Hematopoietic multipotent progenitor cell (in vitro differentiated cells): ENCODE measurements around the gene PBX1. TPM values are rescaled to one million over a fixed set of nuclear protein-coding genes. Genes with fewer than 3 reads are reported as not detected.

Experiments used
- DNase-seq, 3 donors: peaks; one replicate each; pipeline ENCODE4 v3.0.0-alpha.2; 2011 to 2015; ENCODE audit warnings: low read depth in 2 of 3, low spot score in 2 of 3
- total RNA-seq: library from RNA; depleted of rRNA; stranded (reverse); fragments of >200 nt; gene quantifications from one replicate; pipeline ENCODE4 v1.2.3, GENCODE V29; 2012

The PBX1 gene
- total RNA-seq, 1 donor = 26.9 TPM

DNA sequence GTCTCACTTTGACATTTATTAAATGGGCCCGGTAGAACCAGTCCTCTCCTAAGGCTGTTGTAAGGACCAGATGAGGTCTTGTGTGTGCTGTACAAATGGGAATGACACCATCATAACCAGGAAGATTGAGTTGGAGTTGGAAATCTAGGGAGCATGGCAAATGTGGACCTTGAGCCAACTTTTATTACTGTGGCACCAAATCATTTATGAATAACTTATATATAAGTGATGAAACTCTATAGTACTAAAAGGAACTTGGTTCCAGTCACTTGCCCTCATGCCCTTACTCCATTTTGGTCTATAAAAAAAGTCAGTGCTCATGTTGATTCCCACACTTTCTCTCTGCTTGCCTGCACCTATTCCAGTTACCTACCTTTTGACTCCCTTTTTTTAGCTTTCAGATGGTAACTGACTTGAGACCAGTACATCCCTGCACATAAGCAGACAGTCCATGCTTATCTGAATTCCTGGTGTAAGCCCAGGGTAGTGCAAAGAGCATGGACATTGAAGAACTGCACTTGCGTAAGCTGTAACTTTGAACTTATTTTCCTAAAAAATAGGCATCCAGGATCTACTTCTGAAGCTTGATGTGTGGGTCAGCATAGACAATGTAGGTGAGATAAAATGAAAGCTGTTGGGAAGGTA lies 210.6 kb downstream of the PBX1 start:
- no peak for DNase-seq

DNA sequence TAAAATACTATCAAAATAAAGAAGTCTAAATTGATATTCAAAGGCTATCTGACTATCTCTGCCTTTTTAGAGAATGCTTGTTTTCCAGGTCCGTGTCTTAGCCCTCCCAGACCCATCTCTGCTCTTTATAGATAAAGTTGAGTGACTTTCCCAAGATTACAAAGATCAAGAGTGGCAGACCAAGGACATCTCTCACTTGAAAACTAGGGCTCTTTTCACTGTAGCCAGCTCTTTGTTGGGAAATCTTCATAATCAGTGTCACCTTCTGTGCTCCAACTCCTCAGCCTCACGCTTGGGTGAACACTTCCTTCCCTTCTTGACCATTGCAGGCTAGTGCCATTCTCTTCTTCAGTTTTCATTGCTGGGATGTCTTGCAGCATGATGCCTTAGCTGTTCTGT lies 211.1 kb downstream of the PBX1 start:
- no peak for DNase-seq

DNA sequence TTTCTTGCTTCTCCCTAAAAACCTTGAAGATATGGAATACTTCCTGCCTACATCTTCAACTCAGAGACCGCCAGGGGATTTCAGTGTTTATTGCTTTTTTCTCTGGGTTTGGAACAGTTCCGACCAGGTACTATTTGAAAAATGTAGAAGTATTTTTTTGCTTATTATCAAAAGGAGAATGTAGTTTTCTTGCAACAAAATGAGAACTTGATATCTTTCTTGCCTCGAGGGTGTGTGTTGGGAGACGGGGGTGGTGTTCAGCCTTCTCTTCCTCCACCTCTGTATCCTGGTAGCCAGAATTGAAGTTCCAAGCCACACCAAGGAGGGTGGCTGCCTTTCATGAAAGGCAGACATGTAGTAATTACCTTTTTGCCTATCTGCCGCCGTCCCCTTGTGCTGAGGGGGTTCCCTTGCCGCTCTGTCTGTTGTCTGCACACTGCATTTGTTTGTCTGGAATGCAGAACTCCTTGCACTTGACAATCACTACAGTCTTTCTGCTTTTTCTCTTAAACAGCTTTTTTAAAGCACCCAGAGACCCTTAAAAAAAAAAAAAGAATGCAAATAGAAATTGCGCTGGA lies 212.1 kb downstream of the PBX1 start:
- no peak for DNase-seq

DNA sequence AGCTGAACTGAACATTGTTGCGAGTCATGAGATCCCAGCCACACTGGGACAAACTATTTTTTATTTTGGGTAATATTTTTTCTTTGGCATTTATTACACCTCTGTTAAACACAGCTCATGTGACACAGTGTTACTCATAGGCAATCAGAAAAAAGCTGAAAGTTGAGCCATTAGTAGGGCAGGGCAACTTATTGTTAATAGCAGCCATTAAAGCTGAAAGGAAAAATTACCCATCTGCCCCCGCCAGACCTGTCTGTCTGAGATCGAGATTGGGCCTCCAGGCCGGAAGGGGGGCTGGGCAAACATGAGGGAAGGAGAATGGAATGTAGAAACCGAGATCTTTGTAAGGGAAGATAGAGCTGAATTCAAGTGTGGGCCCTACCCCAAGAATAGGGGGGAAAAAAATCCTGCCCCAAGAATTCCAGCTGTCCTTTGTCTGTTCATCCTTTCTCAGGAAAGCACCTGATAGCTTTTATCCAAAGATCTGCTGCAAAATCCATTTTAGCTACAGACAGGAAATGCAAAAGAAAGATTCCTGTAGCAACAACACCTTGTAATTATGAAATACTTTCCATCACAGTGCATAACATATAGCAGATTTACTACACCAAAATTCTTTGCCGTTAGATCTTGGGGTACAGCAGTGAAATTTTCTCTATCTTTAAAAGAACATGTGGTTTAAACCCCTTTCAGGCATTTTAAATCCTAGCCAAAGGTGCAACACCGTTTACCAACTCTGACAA lies 212.8 kb downstream of the PBX1 start:
- DNase-seq = no peak

DNA sequence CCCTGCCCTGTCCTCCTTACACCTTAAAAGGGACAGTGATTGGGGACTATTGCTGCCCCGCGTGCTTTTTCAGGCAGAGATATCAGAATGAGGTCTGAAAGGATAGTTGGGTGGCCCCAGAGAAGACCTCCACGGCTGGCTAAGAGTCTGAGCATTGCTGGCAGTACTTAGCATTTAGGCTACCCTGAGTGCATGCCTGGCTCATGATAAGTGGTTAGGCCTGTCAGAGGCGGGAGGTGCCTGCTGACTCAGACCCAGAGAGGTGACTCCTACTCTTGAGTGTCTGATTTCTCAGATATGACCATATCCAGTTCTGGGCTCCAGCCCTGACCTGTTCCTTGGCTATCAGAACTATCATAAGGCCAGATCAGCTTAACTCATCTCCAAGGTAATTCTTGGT lies 213.7 kb downstream of the PBX1 start:
- peak in 2 of 3 donors; percentile 33 to 51 for DNase-seq

DNA sequence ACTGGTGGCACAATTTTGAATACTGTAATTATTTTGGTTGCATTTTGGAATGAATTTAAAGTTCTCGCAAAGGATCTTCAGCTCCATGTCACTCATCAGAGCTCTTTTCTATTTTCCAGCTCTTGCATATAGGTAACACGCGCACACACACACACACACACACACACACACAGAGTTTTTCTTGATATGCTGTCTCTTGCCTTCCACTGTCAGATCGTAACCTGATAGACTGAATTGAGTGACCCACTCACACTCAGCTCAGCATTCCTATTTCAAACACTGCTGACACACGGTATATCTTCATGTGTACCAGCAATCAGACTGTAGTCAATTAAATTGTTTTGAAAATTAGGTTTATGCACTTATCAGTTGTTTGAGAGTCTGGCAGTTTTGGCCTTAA lies 214.1 kb downstream of the PBX1 start:
- DNase-seq = no peak

DNA sequence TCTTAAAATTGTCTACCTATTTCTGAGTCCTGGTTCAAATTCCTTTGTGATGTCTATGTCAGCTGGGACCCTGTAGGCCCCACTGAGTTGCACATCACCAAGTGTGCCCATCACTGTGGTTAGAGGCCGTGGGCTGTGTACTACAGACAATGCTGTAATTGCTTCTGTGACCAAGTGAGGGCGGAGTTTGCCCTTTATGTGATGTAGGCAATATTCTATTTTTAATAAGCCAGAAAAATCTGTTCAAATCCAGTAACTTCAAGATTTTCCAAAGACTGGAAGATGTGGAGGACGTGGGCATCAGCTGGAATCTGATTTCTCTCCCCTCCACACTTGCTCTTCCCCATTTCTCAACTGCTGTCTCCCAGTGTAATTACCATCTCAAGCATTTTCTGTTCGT lies 215.4 kb downstream of the PBX1 start:
- DNase-seq = peak in 1 of 3 donors; percentile 19

DNA sequence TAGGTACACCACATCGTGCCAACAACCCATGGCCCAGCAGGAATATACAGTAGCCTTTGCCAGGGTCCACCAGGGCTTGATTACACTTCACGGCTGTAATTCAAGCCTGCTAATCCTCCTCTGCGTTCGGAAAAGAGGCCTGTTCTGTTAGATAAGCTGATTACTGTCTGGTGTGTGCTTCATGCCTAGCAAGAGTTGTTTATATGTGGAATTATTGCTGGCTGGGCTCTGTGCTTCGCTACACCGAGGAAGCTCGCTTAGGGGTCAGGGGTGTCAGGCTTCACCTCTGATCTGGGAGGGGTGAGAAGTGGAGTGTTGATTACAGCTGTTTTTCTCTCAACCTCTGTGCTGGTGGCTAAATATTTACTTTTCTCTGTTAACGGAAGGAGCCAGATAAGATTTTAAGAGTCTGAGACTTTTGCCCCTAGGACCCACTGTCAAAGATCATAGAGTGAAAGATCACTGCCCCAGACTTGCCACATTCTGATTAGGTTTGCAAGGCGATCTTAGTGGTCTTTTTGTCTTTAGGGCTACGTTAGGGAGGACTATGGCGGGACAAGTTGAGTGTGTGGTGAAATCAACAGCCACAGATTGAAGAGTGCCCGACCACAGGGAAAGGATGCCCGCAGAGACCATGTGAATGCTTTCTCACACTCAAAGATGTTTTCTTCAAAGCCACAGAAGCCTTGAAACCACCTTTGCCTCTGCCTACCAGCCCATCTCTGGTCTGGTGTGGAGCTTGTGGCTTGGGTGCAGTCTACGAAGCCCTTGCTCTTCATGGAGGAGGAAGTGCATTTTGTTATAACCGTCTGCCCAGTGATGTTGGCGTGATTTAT lies 216.1 kb downstream of the PBX1 start:
- DNase-seq = peak in 2 of 3 donors; percentile 18 to 48

DNA sequence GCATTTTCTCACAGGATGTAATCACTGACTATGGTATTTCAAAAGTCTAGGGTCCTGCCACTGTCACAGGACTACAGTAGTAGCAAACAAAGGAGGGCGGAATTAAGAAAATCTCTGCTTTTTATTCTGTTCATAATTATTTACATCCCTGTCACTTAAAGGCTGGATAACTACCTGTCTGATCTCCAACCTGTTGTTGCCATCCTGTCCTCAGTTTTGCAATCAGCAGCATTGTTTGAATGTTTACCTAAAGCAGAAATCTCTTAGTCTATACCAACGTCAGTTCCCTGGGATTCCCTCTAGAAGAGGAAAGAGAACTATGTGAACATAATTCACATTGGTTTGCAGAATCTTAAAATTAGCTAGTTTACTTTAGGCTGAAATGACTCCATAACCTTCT lies 218.5 kb downstream of the PBX1 start:
- no peak for DNase-seq

DNA sequence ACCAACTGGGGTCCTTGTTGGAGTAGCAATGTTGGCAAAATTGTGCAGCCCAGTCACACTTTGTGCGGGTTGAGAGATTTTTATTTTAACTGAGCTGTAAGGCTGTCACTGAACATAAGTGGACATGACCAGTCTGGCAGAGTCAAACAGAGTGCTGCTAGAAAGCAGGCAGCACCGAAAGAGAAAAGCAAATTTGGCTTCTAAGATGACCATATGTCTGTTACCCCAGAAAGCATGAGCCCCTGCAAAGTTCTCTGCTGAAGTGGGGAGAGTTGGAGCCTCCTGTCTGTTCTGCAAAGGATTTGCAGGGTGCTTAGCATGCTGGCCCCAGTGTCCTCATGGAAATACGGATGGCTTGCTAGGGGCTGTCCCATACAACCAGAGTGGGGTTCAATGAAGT lies 220.4 kb downstream of the PBX1 start:
- DNase-seq = no peak

DNA sequence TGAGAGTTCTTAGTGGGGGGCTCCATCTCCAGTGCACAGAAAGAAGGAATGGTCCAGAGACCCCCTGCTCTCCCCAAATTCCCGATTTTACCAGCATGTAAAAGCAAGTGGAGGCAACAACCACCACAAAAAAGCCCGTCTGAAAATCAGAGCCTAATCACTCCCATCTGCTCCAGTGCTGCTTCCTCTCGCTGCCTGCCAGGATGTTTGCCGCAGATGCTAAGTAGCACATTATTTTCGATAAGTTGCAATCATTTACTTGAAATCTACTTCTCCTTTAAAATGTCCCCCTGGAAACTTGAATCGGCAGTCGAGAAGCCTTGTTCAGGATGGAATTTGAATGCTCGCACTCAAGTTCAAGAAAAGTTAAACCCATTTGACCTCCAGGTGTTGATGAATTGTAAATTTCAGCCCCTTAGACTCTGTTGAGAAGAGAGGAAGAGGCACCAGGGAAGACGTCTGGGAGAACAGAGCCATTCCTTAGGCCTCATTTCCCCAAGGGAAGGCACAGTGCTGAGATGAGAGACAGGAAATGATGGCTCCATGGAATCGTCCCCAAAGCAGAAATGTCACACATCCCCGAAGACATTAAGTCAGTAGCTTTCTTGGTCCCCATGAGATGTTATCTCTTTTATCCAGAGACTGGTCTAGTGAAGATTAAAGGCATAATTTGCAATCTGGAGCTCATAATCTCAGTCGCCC lies 221.3 kb downstream of the PBX1 start:
- DNase-seq = no peak

DNA sequence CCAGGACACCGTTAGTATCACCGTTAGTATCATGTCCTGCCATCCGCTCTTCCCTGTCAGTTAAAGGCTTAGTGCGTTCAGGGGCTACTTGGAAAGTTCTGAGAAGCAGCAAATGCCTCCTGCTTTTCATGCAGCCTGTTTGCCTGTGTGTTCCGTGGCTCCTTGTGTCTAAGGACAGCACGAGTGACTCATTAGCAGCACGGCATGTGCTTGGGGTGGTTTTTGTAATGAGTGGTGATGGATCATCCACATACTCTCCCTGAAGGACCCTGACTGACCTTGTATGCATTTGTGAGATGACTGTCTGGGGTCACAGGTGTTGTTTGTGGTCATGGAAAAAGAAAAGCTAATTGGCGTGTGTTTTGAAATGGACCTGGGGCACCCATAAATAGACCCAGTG lies 221.9 kb downstream of the PBX1 start:
- DNase-seq = no peak

DNA sequence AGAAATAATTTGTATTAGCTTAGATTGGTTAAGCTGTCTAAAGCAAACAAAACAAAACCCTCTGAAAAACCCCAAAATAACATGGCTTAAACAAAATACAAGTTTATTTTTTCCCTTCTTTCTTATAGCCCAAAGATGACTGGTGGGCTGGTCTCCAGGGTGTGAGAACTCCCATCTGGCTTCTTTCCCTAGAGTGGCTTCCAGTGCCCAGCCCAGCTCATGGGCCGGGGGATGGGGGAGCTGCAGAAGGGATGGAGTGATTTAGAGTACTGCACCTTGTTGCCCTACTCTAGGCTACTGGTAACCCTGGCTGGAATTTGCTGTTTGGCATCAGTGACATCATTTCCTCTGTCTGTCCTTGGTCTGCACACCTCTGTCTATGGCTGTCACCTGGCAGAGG lies 223.0 kb downstream of the PBX1 start:
- DNase-seq = no peak

DNA sequence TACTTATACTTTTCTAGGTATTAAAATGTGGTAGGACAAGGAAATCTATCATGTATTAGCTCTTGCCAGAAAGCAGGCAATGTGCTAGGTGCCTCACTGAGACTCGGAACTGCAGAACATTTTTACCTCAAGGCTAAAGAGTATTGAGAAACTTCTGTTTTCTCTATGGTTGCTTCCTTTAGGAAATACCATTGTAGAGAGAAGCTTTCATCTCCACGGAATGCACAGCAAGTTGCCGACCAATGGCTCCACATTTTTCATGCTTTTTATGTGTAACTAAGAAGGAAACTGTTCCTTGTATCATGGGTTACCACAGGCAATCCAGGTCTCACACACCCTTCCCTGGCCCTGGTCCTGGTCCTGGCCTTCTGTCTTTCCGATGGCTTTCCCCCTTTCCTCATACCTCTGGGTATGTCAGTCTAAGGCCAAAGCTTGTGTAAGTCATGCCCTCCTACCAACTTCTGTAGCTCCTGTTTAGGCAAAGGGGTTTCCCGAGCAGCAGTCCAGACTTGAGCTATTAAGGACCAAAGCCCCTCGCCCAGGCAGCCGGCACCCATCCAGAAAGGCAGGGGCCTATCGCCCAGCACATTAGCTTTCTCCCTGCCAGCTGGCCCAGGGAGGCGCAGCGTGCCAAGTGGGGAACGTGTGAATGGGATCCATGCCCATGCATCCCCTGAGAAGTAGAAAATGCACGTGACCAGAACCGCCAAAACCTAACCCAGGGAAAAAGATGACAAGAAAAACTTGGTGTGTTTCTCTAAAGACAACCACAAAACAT lies 225.0 kb downstream of the PBX1 start:
- DNase-seq = no peak

DNA sequence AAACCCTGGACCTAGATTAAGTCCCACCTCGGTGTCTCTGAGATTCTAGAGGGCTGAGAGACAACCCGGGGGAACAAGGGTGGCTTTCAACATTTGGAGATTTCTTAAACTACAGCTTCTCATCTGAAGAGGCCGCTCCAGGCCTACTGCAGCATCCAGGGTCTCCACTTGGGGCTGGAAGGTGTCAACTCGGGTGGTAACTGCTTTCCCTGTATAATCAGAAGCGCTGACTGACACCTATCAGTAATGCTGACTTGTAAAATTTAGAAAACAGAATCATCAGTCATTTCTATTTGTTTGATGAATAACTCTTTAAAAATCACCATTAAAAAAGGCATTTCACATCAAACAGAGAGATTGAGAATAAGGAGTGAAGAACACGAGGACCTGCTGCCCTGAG lies 226.0 kb downstream of the PBX1 start:
- DNase-seq = no peak

DNA sequence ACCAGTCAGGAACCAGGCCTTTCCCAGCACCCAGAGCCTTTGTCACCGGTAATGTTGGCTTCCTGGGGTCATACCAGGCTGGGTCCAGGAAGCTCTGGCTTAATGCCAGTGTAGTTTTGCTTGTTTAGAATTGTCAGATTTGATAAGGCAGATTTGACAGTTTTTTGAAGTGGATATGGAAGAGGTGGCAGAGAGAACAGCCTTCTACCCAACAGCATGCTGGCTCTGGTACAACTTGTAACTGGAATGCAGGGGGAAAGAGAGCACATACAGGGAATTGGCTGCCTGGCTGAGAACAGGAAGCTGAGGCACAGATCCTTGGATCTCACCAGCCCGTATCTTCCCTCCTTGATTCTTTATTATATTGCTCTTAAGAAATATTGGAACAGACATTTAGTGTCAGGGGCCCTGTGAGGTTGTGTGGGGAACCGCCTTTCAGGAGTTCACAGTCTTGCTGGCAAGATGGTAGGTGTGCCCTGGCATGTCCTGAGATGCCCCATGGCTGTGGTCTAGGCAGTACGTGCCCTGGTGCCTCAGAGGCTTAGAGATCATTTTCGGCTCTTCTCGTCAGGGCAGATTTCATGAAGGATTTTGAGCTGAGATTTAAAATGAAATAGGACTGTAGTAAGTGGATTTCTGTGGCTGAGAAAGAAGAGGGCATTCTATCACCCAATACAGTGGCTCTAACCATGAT lies 227.0 kb downstream of the PBX1 start:
- no peak for DNase-seq

DNA sequence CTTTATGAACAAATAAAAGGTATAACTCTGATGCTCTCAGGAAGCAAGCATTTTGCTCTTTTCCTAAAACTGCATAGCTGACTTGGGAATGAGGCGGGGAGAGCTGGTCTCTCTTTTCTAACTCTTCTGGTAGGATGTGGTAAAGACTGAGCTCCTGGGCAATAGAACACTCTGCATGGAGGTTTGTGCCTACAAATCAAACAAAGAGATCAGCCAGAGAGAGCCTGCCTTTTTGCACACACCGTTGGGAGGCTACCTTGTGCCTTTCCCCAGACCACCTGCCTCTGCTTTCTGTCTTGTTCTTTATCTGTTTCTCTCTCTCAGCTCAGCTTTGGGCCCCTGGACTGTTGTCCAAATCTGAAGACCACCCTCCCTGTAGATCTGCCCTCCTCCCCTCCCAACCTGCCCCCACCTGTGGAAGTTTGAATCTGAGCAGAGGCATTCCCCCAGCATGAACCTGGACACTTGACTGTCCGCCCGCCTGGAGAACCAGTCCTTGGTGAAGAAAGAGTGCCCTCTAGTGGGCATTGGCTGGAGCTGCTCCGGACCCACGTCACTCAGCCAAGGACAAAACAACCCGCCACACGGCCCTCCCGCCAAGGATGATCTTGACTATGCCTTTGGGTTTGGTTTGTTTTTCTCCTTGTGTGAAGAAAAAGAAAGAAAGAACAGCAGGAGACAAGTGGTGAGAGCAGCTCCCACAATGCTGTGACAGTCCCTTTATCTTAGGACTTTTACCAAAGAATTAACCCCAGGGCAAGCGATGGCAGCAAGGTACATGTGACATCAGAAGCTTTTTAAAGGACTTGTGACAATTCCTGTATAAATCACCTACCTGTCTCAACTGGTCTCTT lies 228.2 kb downstream of the PBX1 start:
- DNase-seq = peak; percentile 5 to 82 (median 61)

DNA sequence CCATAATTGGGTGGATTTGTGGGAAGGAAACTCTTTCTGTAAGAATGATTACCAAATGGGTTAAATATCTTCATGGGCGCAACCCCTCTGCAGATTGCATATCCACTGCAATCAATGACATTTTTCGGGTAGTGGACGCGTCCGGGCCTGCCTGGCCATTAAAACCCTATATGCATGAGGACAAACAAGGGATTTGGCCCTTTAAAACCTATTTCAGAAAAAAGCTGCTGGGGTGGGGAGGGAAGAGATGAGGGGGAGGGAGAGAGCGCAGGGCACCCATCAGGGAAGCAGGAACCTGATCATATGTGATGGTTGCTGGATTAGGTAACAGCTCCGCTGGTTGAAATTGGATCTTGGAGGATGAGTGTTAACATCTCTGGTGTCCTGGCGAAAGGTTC lies 228.8 kb downstream of the PBX1 start:
- DNase-seq = no peak
